ENCODE measurements around the gene CHID1. TPM values are rescaled to one million over a fixed set of nuclear protein-coding genes. Genes with fewer than 3 reads are reported as not detected.

CHID1 gene
- total and polyA plus RNA-seq, 9 of the 15 experiments (the other 6 are each of a cell fraction or from before 2014, with no cell fraction given), result 15.1 to 108 (median 39.8) TPM

DNA sequence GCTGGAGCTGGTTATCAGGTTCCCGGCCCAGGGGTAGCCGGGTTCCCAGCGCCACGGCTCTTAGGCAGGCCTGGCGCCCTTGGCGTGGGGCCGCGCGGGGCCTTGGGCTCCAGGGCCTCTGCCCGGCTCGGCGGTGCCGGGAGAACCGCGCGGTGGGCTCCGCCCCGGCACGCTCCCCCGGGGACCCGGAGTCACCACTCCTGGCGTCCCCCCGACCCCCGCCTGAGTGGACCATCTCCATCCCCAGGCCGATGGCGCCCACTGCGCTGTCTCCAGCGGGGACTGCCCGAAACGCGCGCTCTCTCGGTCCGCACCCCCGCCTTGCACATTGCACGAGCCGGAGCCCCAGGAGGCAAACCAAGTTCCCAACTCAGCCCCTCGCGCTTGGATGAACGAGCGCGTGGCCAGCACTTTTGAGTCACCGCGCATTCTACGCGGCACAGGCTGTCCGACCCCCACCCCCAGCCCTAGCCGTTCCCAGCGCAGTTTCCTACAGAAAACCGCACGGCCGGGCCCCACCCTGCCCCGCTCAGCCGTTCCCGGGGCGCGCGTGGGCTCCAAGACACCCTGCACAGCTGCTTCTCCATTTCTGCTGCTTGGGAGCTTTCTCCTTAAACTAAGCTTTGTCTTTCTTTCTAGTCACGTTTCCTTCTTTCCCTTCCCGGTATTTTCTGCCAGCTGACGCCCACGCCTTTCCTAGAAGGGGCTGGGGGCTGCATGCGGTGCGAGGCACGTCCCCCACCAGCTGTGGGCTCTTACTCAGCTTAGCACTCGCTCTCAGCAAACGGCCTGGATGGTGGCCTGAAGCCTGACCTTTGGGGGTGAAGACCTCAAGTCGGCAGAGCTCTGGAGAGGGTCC is 650 bp upstream of the CHID1 start (continued):
- TF ChIP-seq, protein P1, sequence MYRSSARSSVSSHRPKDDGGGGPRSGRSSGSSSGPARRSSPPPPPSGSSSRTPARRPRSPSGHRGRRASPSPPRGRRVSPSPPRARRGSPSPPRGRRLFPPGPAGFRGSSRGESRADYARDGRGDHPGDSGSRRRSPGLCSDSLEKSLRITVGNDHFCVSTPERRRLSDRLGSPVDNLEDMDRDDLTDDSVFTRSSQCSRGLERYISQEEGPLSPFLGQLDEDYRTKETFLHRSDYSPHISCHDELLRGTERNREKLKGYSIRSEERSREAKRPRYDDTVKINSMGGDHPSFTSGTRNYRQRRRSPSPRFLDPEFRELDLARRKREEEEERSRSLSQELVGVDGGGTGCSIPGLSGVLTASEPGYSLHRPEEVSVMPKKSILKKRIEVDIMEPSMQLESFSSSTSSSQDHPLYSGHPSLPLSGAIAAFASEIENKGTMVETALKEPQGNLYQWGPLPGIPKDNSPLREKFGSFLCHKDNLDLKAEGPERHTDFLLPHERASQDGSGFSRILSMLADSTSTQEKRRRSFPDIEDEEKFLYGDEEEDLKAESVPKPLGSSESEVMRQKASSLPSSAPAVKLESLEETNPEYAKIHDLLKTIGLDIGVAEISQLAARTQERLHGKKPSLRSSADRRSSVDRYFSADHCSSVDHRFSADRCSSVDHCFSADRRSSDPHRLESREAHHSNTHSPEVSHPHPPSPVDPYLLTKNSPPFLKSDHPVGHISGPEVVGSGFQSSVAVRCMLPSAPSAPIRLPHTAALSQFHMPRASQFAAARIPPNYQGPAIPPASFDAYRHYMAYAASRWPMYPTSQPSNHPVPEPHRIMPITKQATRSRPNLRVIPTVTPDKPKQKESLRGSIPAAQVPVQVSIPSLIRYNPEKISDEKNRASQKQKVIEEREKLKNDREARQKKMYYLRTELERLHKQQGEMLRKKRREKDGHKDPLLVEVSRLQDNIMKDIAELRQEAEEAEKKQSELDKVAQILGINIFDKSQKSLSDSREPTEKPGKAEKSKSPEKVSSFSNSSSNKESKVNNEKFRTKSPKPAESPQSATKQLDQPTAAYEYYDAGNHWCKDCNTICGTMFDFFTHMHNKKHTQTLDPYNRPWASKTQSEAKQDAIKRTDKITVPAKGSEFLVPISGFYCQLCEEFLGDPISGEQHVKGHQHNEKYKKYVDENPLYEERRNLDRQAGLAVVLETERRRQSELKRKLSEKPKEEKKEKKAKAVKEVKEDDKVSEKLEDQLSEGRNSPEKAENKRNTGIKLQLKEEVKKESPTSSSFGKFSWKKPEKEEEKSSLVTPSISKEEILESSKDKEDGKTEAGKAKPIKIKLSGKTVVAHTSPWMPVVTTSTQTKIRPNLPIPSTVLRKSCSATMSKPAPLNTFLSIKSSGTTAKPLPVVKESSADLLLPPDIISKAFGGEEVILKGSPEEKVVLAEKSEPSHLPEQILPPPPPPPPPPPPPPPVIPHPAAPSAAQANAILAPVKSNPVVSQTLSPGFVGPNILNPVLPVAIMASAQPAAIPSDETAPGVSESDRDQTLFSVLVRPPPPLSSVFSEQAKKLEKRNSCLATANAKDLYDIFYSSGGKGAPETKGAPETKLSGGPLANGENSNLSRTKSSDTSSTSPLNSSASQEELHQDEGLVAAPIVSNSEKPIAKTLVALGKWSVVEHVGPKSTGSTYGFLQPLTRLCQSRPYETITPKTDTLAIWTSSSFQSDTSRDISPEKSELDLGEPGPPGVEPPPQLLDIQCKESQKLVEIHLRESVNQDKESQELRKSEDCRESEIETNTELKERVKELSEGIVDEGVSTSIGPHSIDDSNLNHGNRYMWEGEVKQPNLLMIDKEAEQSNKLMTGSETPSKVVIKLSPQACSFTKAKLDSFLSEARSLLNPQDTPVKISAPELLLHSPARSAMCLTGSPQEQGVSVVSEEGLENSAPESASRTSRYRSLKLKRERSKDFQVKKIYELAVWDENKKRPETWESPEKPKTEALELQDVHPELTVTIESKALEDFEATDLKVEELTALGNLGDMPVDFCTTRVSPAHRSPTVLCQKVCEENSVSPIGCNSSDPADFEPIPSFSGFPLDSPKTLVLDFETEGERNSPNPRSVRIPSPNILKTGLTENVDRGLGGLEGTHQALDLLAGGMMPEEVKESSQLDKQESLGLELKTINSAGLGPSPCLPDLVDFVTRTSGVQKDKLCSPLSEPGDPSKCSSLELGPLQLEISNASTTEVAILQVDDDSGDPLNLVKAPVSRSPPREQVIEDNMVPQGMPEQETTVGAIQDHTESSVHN (IDR thresholded peaks at IDR 0.05; ENCODE audit: borderline replicate concordance in 1 of 2, low read depth in 1 of 2), result no peak
- no peak for TF ChIP-seq BRD4 (IDR thresholded peaks at IDR 0.05)
- TF ChIP-seq ZFPM2 (CRISPR knock-in tag; IDR thresholded peaks at IDR 0.05), result no peak
- TF ChIP-seq FOXJ3 (CRISPR knock-in tag; IDR thresholded peaks at IDR 0.05), result no peak
- TF ChIP-seq, protein P2, sequence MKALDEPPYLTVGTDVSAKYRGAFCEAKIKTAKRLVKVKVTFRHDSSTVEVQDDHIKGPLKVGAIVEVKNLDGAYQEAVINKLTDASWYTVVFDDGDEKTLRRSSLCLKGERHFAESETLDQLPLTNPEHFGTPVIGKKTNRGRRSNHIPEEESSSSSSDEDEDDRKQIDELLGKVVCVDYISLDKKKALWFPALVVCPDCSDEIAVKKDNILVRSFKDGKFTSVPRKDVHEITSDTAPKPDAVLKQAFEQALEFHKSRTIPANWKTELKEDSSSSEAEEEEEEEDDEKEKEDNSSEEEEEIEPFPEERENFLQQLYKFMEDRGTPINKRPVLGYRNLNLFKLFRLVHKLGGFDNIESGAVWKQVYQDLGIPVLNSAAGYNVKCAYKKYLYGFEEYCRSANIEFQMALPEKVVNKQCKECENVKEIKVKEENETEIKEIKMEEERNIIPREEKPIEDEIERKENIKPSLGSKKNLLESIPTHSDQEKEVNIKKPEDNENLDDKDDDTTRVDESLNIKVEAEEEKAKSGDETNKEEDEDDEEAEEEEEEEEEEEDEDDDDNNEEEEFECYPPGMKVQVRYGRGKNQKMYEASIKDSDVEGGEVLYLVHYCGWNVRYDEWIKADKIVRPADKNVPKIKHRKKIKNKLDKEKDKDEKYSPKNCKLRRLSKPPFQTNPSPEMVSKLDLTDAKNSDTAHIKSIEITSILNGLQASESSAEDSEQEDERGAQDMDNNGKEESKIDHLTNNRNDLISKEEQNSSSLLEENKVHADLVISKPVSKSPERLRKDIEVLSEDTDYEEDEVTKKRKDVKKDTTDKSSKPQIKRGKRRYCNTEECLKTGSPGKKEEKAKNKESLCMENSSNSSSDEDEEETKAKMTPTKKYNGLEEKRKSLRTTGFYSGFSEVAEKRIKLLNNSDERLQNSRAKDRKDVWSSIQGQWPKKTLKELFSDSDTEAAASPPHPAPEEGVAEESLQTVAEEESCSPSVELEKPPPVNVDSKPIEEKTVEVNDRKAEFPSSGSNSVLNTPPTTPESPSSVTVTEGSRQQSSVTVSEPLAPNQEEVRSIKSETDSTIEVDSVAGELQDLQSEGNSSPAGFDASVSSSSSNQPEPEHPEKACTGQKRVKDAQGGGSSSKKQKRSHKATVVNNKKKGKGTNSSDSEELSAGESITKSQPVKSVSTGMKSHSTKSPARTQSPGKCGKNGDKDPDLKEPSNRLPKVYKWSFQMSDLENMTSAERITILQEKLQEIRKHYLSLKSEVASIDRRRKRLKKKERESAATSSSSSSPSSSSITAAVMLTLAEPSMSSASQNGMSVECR (CRISPR knock-in tag; IDR thresholded peaks at IDR 0.05), result no peak
- no peak for TF ChIP-seq FUS (optimal IDR thresholded peaks at IDR 0.05; ENCODE audit: low read depth, low read length)
- no peak for TF ChIP-seq CBX2 (IDR thresholded peaks at IDR 0.05; ENCODE audit: insufficient read depth, low read length, poor library complexity, severe bottlenecking)
- peak; percentile 75 for TF ChIP-seq HNRNPLL (IDR thresholded peaks at IDR 0.05; ENCODE audit: low read depth, low read length, poor library complexity, severe bottlenecking)
- peak; percentile 42 for TF ChIP-seq CTBP1 (IDR thresholded peaks at IDR 0.05; ENCODE audit: borderline replicate concordance)
- TF ChIP-seq, protein P3, sequence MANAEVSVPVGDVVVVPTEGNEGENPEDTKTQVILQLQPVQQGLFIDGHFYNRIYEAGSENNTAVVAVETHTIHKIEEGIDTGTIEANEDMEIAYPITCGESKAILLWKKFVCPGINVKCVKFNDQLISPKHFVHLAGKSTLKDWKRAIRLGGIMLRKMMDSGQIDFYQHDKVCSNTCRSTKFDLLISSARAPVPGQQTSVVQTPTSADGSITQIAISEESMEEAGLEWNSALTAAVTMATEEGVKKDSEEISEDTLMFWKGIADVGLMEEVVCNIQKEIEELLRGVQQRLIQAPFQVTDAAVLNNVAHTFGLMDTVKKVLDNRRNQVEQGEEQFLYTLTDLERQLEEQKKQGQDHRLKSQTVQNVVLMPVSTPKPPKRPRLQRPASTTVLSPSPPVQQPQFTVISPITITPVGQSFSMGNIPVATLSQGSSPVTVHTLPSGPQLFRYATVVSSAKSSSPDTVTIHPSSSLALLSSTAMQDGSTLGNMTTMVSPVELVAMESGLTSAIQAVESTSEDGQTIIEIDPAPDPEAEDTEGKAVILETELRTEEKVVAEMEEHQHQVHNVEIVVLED (CRISPR knock-in tag; IDR thresholded peaks at IDR 0.05), result no peak
- TF ChIP-seq, protein P4, sequence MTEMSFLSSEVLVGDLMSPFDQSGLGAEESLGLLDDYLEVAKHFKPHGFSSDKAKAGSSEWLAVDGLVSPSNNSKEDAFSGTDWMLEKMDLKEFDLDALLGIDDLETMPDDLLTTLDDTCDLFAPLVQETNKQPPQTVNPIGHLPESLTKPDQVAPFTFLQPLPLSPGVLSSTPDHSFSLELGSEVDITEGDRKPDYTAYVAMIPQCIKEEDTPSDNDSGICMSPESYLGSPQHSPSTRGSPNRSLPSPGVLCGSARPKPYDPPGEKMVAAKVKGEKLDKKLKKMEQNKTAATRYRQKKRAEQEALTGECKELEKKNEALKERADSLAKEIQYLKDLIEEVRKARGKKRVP (CRISPR knock-in tag; IDR thresholded peaks at IDR 0.05), result no peak
